IMR-90 (cell line): ENCODE results near the gene RAB30.

Experiments used
- BHLHE40 ChIP-seq: fragments of 150-350 bp; IDR thresholded peaks from 2 replicates; pipeline ENCODE4 v1.6.1; 2016; ENCODE audit warnings: mild to moderate bottlenecking, low read depth, low read length
- CEBPB ChIP-seq: IDR thresholded peaks from 2 replicates; pipeline ENCODE4 v1.6.1; 2012; ENCODE audit warnings: low read depth, low read length, improper control_type of control experiment
- CHD1 ChIP-seq: IDR thresholded peaks from 2 replicates; pipeline ENCODE4 v1.6.1; 2012; ENCODE audit warnings: low read depth, low read length, improper control_type of control experiment
- MAFK ChIP-seq: IDR thresholded peaks from 2 replicates; pipeline ENCODE4 v1.6.1; 2012; ENCODE audit warnings: low read depth, low read length, improper control_type of control experiment
- MAZ ChIP-seq: IDR thresholded peaks from 2 replicates; pipeline ENCODE4 v1.6.1; 2012; ENCODE audit warnings: low read depth, mild to moderate bottlenecking, low read length, improper control_type of control experiment, moderate library complexity, borderline replicate concordance
- MXI1 ChIP-seq: IDR thresholded peaks from 2 replicates; pipeline ENCODE4 v1.6.1; 2012; ENCODE audit warnings: low read depth, mild to moderate bottlenecking, low read length, moderate library complexity, borderline replicate concordance
- POLR2A ChIP-seq: IDR thresholded peaks from 2 replicates; pipeline ENCODE4 v1.6.1; 2012; ENCODE audit warnings: mild to moderate bottlenecking, low read depth, low read length
- RAD21 ChIP-seq: IDR thresholded peaks from 2 replicates; pipeline ENCODE4 v1.6.1; 2012; ENCODE audit warnings: low read length, improper control_type of control experiment
- RFX5 ChIP-seq: IDR thresholded peaks from 2 replicates; pipeline ENCODE4 v1.8.0; 2012; ENCODE audit warnings: low read depth, mild to moderate bottlenecking, low read length, moderate library complexity
- SMC3 ChIP-seq: fragments of 150-350 bp; IDR thresholded peaks from 2 replicates; pipeline ENCODE4 v1.6.1; 2016; ENCODE audit warnings: low read depth, mild to moderate bottlenecking, antibody characterized with exemption, low read length, moderate library complexity
- TF ChIP-seq, protein P1 (sequence below): conservative IDR thresholded peaks from 2 replicates; pipeline ENCODE4 v1.5.1; 2012; ENCODE audit warnings: mild to moderate bottlenecking, low read depth, low read length, improper control_type of control experiment
- TF ChIP-seq, protein P2 (sequence below): fragments of 150-350 bp; IDR thresholded peaks from 2 replicates; pipeline ENCODE4 v1.6.1; 2017; ENCODE audit warnings: mild to moderate bottlenecking, antibody characterized with exemption, low read length, low read depth

DNA sequence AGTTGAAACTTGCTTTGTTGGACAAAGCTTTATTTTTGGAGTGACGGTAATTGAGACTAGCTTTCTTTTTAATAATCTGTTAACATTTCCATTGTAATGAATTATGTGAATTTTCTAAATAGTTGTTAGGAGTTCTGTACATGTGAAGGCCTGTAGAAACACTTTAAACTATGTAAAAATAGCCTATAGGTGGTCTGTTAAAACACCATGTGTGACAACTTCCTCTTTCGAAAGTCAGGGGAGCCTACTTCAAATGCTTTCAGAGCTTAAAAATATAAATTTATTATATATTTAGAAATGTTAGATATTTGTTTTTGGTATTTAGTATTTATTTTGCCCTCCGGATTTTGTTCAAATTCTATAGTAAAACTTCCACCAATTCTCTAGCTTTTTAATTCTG lies 141.5 kb downstream of the RAB30 start:
- no peak for TF ChIP-seq POLR2A
- TF ChIP-seq, protein P1, sequence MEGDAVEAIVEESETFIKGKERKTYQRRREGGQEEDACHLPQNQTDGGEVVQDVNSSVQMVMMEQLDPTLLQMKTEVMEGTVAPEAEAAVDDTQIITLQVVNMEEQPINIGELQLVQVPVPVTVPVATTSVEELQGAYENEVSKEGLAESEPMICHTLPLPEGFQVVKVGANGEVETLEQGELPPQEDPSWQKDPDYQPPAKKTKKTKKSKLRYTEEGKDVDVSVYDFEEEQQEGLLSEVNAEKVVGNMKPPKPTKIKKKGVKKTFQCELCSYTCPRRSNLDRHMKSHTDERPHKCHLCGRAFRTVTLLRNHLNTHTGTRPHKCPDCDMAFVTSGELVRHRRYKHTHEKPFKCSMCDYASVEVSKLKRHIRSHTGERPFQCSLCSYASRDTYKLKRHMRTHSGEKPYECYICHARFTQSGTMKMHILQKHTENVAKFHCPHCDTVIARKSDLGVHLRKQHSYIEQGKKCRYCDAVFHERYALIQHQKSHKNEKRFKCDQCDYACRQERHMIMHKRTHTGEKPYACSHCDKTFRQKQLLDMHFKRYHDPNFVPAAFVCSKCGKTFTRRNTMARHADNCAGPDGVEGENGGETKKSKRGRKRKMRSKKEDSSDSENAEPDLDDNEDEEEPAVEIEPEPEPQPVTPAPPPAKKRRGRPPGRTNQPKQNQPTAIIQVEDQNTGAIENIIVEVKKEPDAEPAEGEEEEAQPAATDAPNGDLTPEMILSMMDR = no peak
- TF ChIP-seq MAFK = no peak
- no peak for TF ChIP-seq CEBPB
- no peak for TF ChIP-seq CHD1
- TF ChIP-seq MXI1 = no peak
- TF ChIP-seq RFX5 = no peak
- TF ChIP-seq RAD21 = no peak
- no peak for TF ChIP-seq SMC3
- TF ChIP-seq BHLHE40 = no peak
- TF ChIP-seq, protein P2, sequence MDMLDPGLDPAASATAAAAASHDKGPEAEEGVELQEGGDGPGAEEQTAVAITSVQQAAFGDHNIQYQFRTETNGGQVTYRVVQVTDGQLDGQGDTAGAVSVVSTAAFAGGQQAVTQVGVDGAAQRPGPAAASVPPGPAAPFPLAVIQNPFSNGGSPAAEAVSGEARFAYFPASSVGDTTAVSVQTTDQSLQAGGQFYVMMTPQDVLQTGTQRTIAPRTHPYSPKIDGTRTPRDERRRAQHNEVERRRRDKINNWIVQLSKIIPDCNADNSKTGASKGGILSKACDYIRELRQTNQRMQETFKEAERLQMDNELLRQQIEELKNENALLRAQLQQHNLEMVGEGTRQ = no peak
- no peak for TF ChIP-seq MAZ
